ENCODE data around the gene SLC47A1. TPM values are rescaled to one million over a fixed set of nuclear protein-coding genes. Genes with fewer than 3 reads are reported as not detected.

The SLC47A1 gene
- total RNA-seq, 2 donors from 2014 or later = 0.19 to 0.58 TPM

DNA sequence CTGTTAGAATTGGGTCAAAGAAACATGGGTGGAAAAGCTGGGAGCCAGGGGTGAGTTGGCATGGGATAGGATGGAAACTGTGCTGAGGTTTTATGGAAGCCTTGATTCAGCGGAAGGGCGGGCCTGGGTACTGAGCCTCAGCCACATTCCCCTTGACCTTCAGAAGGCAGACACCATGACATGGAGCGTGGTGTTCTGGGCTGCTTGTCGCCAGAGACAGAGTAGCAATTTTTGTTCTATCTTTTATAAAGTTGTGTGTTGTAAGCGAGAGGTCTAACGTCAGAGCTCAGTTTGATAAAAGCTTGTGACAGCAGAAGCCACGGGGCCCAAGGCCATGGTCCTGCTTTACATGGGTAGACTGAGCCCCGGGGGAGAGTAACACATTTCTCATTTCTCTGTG is 50.2 kb downstream of the SLC47A1 start:
- Mint-ChIP-seq H3K27me3 (peaks cover 17% of the 10 kb centered on the region), H3K4me3 (no peak overlapping the region), H3K9me3 (no peaks in the 10 kb centered on the region), H3K4me1 (no peaks in the 10 kb centered on the region), H3K36me3 (ENCODE audit: low read depth) (no peaks in the 10 kb centered on the region), H3K27ac (no peak overlapping the region)
- no peak for ATAC-seq (replicated peaks)

DNA sequence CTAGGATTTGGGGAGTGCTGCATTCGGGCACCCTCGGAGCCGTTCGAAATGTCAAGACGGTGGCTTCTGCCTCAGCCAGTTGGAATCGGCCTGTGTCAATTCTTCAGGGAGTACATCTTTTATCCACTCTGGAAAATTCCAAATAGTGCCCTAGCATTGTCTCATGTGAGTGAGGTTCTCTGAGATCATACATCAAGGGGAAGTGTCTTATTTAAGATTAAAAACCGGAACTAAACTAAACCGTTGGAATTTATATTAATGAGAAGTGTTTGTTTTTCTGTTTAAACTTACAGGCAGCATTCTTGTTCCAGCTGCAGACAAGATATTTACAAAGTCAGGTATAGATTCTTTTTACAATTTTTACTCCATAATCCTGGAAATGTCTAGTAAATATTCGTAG is 56.8 kb downstream of the SLC47A1 start:
- no peaks in the 10 kb centered on the region for H3K9me3 Mint-ChIP-seq
- no peaks in the 10 kb centered on the region for H3K36me3 Mint-ChIP-seq (ENCODE audit: low read depth)
- ATAC-seq (replicated peaks) = no peak
- no peak overlapping the region for H3K4me3 Mint-ChIP-seq
- H3K27ac Mint-ChIP-seq = no peak overlapping the region
- peaks cover 11% of the 10 kb centered on the region for H3K27me3 Mint-ChIP-seq
- no peaks in the 10 kb centered on the region for H3K4me1 Mint-ChIP-seq

DNA sequence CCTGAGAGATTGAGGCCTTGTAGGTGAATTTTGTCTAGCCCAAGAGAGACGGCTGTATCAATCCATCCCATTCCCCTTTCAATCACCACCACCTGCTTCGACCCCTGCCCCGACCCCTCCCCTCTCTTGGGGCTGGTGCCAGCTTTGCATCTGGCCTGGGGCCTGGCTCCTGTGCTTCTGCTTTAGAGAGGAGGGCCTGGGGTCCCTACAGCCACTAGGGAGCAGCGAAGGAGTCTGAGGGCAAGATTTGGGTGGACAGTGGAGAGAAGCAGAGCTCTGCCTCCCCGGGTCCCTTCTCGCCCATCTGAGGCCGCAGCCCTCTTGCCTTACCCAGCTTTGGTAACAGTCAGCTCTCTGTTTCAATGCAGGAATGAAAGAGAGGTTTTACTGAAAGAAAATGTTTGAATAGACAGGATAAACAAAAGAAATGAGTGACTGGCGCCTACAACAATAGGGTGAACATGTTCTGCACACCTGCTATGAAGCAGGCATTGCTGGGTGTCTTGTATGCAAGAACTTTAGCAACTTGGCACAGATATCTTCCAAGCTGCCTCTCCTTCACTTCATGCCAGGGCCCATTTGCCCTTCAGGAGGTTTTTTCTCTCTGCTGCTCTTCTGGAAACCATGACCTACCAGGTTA is 57.4 kb downstream of the SLC47A1 start:
- Mint-ChIP-seq H3K36me3 (ENCODE audit: low read depth) (no peaks in the 10 kb centered on the region), H3K9me3 (no peaks in the 10 kb centered on the region), H3K4me1 (no peaks in the 10 kb centered on the region), H3K27me3 (peaks cover 13% of the 10 kb centered on the region), H3K27ac (no peak overlapping the region), H3K4me3 (no peak overlapping the region)
- no peak for ATAC-seq (replicated peaks)

DNA sequence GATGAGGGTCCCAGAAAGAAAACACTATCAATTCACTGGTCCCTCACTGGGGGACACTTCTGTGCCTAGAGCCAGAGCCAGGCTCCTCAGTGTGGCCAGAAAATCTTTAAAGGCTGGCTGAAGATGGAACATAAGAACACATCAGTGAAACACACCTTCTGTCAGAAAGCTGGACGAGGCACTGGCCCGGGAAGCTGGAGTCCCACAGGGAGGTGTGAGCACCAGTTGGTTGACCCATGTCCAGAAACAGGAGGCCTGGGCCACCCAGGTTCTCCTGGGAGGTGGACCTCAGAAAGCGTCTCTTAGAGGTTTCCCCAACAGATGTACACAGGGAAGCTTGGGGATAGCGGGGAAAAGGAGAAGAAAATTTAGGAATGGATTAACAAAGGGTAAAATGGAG is 58.7 kb downstream of the SLC47A1 start:
- Mint-ChIP-seq H3K4me3 (no peak overlapping the region), H3K4me1 (no peaks in the 10 kb centered on the region), H3K27ac (no peak overlapping the region), H3K36me3 (ENCODE audit: low read depth) (no peaks in the 10 kb centered on the region), H3K9me3 (no peaks in the 10 kb centered on the region), H3K27me3 (peaks cover 21% of the 10 kb centered on the region)
- ATAC-seq (replicated peaks) = no peak

DNA sequence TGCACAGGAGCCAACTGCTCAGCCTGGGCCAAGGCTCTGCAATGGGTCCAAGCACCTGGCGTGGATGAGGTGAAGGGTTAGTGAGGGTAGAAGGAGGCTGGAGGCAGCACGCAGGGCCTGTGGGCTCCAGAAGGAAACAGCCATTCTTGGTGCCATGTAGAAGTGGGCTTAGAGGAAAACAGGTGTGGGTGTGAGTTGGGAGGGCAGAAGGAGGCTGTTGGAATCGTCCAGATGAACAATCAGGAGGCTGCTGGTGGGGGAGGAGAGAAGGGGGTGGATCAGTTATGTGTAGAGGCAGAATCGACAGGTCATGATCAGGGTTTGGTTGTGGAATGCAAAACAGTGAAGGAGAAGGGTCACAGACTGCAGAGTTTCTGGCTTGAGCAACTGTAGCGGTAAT is 63.2 kb downstream of the SLC47A1 start:
- no peak overlapping the region for H3K27ac Mint-ChIP-seq
- no peak overlapping the region for H3K4me3 Mint-ChIP-seq
- H3K9me3 Mint-ChIP-seq = no peaks in the 10 kb centered on the region
- H3K4me1 Mint-ChIP-seq = no peaks in the 10 kb centered on the region
- peaks cover 18% of the 10 kb centered on the region for H3K27me3 Mint-ChIP-seq
- no peaks in the 10 kb centered on the region for H3K36me3 Mint-ChIP-seq (ENCODE audit: low read depth)
- no peak for ATAC-seq (replicated peaks)

DNA sequence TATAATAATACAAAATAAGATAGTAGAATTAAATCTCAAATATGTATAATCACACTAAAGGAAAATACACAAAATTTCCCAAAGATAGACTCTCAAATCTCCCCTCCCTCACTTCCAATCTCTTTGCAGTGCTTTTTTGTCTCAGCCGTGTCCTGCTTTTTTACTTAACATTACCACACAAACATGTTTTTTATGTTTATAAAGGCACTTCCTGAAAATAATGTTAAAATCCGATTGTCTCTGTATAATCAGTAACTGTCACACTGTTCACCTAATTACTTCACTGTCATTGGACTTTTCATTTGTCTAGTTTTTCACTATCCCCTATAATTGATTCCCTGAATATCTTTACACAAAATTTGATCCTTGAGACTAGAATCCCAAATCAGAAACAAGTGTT is 76.7 kb downstream of the SLC47A1 start:
- no peak for ATAC-seq (replicated peaks)
- Mint-ChIP-seq H3K4me3 (no peak overlapping the region), H3K36me3 (ENCODE audit: low read depth) (no peaks in the 10 kb centered on the region), H3K9me3 (no peaks in the 10 kb centered on the region), H3K27me3 (no peaks in the 10 kb centered on the region), H3K4me1 (no peaks in the 10 kb centered on the region), H3K27ac (no peak overlapping the region)

DNA sequence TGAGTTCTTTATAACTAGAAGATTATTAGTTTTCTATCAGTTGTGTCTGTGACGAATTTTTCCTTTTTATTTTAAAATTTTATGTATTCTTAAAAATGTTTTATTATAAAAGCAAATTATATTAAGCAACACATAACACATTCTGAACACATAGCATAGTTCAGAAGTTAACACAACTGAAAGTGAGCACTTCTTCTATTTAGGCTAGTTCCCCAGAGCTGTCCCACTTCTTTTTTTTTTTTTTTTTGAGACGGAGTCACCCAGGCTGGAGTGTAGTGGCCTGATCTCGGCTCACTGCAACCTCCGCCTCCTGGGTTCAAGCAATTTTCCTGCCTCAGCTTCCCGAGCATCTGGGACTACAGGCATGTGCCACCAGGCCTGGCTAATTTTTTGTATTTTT is 77.2 kb downstream of the SLC47A1 start:
- no peaks in the 10 kb centered on the region for H3K27me3 Mint-ChIP-seq
- H3K27ac Mint-ChIP-seq = no peak overlapping the region
- H3K4me1 Mint-ChIP-seq = no peaks in the 10 kb centered on the region
- no peaks in the 10 kb centered on the region for H3K36me3 Mint-ChIP-seq (ENCODE audit: low read depth)
- no peaks in the 10 kb centered on the region for H3K9me3 Mint-ChIP-seq
- no peak for ATAC-seq (replicated peaks)
- no peak overlapping the region for H3K4me3 Mint-ChIP-seq

DNA sequence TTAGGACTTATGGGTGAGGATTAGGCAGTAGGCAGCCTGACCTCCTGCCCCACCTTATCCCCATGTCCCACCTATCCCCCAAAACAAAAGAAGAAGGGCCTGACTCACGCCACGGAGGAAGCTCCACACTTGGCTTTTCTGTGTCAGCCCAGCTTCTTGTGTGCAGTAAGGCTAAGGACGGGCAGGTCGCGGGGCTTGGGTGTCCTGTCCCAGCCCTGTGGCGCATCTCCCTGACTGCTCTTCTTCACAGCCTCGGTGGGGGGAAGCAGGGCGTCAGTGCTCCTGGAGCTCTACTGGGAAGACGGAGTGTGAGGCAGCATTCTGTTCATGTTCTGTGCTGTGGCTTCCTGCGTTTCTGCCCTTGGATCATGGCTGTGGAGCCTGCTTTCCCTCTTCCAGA is 80.3 kb downstream of the SLC47A1 start:
- Mint-ChIP-seq H3K4me1 (no peaks in the 10 kb centered on the region), H3K27ac (peak overlapping the region; percentile 48), H3K36me3 (ENCODE audit: low read depth) (no peaks in the 10 kb centered on the region), H3K4me3 (no peak overlapping the region), H3K27me3 (no peaks in the 10 kb centered on the region), H3K9me3 (peaks cover 7% of the 10 kb centered on the region)
- no peak for ATAC-seq (replicated peaks)

DNA sequence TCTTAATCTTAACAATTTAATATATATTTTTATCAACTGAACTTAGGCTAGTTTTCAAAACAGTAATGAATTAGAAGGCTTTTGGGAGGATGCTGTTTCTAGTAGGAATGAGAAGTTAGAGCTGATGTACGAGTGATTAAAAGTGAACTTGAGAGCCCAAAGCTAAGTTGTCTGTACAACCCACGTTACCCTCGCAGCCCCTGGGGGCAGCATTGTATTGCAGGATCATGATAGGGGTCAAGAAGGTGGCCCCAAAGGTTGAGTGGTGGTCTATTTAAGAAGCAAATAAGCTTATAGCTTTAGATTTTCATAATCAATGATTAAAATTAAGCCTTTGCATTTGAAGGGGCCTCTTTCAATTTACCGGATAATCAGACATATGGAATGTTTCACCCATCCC is 81.2 kb downstream of the SLC47A1 start:
- H3K4me1 Mint-ChIP-seq = no peaks in the 10 kb centered on the region
- H3K36me3 Mint-ChIP-seq (ENCODE audit: low read depth) = no peaks in the 10 kb centered on the region
- H3K27ac Mint-ChIP-seq = no peak overlapping the region

DNA sequence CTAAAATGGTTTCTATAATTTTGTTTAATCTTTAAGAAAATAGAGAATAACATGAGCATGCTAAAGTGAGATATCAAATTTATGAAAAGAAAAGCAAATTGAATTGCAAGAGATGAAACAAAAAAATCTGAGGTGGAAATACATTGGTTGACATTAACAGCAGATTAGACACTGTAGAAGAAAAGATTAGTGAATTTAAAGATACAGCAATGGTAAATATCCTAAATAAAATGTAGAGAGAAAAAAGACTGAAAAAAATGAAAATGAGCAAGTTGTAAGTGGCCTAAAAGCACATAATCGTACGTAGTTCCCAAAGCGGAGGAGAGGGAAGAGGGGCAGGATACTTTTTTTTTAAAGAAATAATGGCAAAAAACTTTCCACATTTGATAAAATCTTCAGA is 84.4 kb downstream of the SLC47A1 start:
- Mint-ChIP-seq H3K4me1 (no peaks in the 10 kb centered on the region), H3K4me3 (no peak overlapping the region), H3K27ac (no peak overlapping the region), H3K27me3 (no peaks in the 10 kb centered on the region), H3K36me3 (ENCODE audit: low read depth) (no peaks in the 10 kb centered on the region), H3K9me3 (peaks cover 19% of the 10 kb centered on the region)
- ATAC-seq (replicated peaks) = no peak

More for the DNA sequence above, 81.2 kb downstream of the SLC47A1 start:
- no peak overlapping the region for H3K4me3 Mint-ChIP-seq
- no peaks in the 10 kb centered on the region for H3K27me3 Mint-ChIP-seq
- no peak for ATAC-seq (replicated peaks)
- peaks cover 16% of the 10 kb centered on the region for H3K9me3 Mint-ChIP-seq

DNA sequence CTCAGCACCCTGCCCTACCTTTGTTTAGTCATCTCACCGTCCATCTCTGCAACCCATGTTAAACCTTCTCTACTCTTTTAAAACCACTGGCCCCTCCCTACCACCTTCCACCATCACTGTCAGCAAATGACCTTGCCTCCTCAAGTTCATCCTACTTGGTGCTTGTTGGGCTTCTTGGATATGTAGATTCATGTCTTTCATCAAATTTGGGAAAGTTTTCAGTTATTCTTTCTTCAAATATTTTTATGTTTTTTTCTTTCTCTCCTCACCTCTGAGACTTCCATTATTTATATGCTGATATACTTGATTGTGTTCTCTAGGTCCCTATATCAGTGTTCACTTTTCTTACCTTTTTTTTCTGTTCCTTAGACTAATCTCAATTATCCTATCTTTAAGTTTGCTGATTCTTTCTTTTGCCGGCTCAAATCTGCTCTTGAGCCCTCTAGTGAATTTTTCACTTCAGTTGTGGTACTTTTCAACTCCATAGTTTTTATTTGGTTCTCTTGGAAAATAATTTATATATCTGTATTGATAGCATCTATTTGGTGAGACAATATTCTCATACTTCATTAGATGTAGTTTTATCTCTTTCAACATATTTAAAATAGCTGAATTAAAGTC is 86.2 kb downstream of the SLC47A1 start:
- Mint-ChIP-seq H3K4me1 (no peaks in the 10 kb centered on the region), H3K9me3 (peaks cover 22% of the 10 kb centered on the region), H3K4me3 (no peak overlapping the region), H3K36me3 (ENCODE audit: low read depth) (no peaks in the 10 kb centered on the region), H3K27me3 (peaks cover 1% of the 10 kb centered on the region), H3K27ac (no peak overlapping the region)
- ATAC-seq (replicated peaks) = no peak

DNA sequence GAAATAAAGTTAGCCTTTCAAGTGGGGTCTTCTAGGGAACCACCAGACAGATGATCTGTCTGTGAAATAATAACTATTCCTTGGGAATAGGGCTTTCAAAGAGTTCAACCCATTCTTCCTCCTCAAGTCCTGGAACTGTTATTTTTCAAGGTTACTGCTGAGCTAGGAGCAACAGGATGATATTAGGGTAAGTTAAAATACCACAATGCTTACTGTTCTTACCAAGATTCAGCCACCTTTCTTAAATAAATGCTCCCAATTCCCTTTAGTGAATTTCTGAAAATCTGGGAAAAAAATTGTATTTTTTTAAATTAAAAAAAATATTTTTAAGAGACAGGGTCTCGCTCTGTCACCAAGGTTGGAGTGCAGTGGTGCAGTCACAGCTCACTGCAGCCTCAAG is 88.0 kb downstream of the SLC47A1 start:
- peaks cover 5% of the 10 kb centered on the region for H3K27me3 Mint-ChIP-seq
- no peaks in the 10 kb centered on the region for H3K4me1 Mint-ChIP-seq
- H3K9me3 Mint-ChIP-seq = peaks cover 22% of the 10 kb centered on the region
- H3K36me3 Mint-ChIP-seq (ENCODE audit: low read depth) = no peaks in the 10 kb centered on the region
- no peak for ATAC-seq (replicated peaks)
- H3K4me3 Mint-ChIP-seq = no peak overlapping the region
- H3K27ac Mint-ChIP-seq = no peak overlapping the region

DNA sequence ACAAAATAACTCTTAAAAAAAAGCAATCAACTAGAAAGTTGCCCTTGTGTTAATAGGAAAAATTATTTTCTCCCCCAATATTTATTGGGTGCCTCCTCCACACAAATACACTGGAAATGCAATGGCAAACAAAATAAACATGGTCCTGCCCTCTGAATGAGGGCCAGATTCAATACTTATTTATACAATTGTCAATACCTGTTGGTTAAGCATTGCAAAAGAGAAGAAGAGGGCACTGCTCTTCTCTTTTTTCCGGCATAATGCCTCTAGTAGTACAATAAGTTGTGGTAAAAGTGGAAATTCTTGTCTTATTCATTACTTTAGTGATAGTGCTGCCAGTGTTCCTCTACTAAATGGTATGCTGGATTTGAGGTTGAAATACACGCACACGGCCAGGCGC is 92.4 kb downstream of the SLC47A1 start:
- H3K4me1 Mint-ChIP-seq = no peaks in the 10 kb centered on the region
- no peak overlapping the region for H3K27ac Mint-ChIP-seq
- ATAC-seq (replicated peaks) = no peak
- no peak overlapping the region for H3K4me3 Mint-ChIP-seq
- H3K9me3 Mint-ChIP-seq = peaks cover 3% of the 10 kb centered on the region
- no peaks in the 10 kb centered on the region for H3K36me3 Mint-ChIP-seq (ENCODE audit: low read depth)
- peaks cover 10% of the 10 kb centered on the region for H3K27me3 Mint-ChIP-seq
